Measurements from ENCODE around the gene SLC49A3.
"Not testable (repeated sequence)": the region's sequence is repeated elsewhere in the genome, so short reads cannot be mapped to it uniquely, and the experiment has no call there.

SLC49A3 gene

DNA sequence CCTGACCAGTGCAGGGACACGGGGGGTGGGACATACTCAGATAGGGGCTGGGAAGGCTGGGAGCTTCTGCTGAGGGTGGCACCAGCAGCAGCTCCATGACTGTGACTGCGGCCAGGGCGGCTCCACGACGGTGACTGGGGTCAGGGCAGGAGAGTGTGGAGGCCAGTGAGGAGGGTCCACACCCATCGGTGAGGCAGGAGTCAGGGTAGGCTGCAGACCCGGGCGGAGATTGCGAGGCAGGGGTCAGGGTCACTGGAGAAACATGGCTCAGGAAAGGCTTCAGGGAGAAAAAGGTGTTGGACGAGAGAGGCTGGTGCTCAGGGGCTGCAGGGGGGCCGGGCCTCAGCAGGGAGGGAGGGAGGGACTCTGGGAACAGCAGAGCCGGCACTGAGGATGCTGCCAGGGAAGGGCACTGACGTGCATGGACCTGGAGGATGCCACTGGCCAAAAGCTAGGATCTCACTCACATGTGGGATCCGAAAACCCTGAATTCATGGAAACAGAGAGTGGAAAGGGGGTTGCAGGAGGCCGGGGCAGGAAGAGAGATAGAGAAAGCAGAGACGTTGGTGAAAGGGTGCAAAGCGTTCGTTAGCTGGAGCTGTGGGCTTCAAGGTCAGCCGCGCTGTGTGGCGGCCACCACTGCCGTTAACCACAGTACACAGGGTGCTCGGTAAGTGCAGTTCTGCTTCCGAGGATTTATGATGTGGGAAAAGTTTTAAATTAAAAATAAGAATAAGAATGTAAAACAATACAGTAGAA, 36.9 kb downstream of the SLC49A3 start:
- TF ChIP-seq TAF1 (IDR thresholded peaks at IDR 0.05; ENCODE audit: borderline replicate concordance, low read depth, low read length) (no peak), POLR2AphosphoS5 (IDR thresholded peaks at IDR 0.05; ENCODE audit: low read depth, low read length) (no peak), POLR2A (IDR thresholded peaks at IDR 0.05; ENCODE audit: low read depth, low read length) (no peak)
- DNase-seq (ENCODE audit: insufficient read length) (no peak), FAIRE-seq (no peak)

DNA sequence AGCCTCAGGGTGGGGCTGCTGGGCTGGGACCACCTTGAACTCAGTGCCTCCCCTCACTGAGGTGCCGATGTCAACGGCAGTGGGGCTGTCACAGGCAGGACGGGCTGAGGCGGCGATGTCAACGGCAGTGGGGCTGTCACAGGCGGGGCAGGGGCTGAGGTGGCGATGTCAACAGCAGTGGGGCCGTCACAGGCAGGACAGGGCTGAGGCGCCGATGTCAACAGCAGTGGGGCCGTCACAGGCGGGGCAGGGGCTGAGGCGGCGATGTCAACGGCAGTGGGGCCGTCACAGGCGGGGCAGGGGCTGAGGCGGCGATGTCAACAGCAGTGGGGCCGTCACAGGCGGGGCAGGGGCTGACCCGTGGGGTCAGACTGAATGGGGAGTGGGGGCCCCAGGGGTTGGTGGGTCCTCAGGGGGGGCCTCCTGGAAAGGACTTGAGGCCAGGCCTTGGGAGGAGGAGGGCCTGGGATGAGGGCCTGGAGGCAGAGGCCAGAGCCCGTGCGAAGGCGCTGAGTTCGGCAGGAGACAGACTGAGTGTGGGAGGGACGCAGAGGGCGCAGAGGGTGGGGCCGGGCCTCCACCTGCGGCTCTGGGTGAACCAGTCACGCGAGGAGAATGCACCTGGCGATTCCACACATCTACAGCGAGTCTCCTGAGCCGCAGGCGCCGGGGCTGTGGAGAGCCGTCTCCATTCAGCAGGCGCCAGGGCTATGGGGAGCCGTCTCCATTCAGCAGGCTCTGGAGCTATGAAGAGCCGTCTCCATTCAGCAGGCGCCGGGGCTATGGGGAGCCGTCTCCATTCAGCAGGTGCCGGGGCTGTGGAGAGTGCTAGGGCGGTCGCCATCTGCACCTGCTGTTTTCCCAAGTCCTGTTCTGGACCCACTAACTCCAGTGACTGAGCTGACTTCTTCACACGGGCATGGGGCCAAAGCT, 37.7 kb downstream of the SLC49A3 start:
- no peak for TF ChIP-seq POLR2AphosphoS5 (IDR thresholded peaks at IDR 0.05; ENCODE audit: low read depth, low read length)
- no peak for TF ChIP-seq TAF1 (IDR thresholded peaks at IDR 0.05; ENCODE audit: borderline replicate concordance, low read depth, low read length)
- TF ChIP-seq POLR2A (IDR thresholded peaks at IDR 0.05; ENCODE audit: low read depth, low read length) = no peak
- FAIRE-seq = no peak
- no peak for DNase-seq (ENCODE audit: insufficient read length)

DNA sequence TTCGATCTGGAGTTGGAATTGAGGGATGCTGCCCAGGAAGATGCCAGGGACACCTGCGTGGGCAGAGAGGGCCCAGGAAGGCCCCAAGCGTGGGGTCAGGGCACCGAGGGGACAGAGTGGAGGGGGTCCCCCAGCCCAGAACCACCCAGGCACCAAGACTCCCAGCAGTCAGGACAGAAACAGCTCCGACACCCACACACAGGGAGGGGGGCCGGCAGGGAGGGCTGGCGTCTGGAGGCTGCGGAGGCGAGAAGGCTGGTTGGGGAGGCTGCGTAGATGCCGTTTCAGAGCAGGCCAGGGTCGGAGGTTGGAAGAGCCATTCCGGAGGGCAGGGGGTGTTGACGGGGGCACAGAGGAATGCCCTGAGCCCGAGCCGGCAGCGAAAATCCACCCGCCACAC, 38.5 kb downstream of the SLC49A3 start:
- no peak for DNase-seq (ENCODE audit: insufficient read length)
- no peak for FAIRE-seq
- no peak for TF ChIP-seq TAF1 (IDR thresholded peaks at IDR 0.05; ENCODE audit: borderline replicate concordance, low read depth, low read length)
- TF ChIP-seq POLR2AphosphoS5 (IDR thresholded peaks at IDR 0.05; ENCODE audit: low read depth, low read length) = no peak
- TF ChIP-seq POLR2A (IDR thresholded peaks at IDR 0.05; ENCODE audit: low read depth, low read length) = no peak

DNA sequence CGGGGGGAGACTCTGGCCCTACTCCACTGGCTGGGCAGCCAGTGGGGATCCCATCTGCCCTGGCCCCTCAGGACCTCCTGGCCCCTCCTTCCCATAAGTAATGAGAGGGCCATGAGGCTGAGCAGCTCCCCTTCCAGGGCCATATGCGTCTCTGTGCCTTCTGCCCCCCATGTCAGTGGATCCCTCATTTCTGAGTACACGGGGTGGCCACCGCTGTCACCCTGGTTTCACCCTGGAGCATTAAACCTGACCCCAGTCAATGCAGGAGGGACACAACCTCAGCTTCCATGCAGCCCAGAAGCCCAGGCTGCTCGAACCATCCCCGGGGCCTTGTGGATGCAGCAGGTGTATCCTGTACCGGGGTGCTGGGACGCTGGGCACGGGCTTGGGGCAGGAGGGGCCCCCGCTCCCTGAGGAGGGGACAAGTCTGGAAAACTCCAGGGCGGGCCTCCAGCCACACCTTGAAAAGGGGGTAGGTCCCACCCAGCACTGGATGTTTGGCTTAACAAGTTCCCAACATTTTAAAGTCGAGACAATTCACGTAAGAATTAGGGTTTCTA, 39.1 kb downstream of the SLC49A3 start:
- FAIRE-seq (no peak), DNase-seq (ENCODE audit: insufficient read length) (no peak)
- no peak for TF ChIP-seq TAF1 (IDR thresholded peaks at IDR 0.05; ENCODE audit: borderline replicate concordance, low read depth, low read length)
- no peak for TF ChIP-seq POLR2A (IDR thresholded peaks at IDR 0.05; ENCODE audit: low read depth, low read length)
- TF ChIP-seq POLR2AphosphoS5 (IDR thresholded peaks at IDR 0.05; ENCODE audit: low read depth, low read length) = no peak

DNA sequence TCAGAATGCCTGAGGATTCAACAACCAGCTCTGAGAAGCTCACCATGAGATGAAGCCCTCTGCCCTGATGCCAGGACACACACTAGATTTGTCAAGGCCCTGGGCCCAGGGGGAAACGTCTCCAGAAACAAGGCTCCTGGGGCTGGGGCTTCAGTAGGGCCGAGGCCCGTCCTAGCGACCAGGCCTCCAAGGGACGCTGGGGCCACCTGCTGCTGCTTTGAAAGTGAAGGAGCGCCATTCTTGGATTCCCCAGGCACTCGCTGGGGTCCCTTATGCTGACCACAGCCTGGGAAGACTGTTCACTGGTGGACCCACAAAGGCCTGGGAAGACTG, 39.7 kb downstream of the SLC49A3 start:
- DNase-seq (ENCODE audit: insufficient read length) (no peak), FAIRE-seq (no peak)
- TF ChIP-seq POLR2A (IDR thresholded peaks at IDR 0.05; ENCODE audit: low read depth, low read length) (no peak), TAF1 (IDR thresholded peaks at IDR 0.05; ENCODE audit: borderline replicate concordance, low read depth, low read length) (no peak), POLR2AphosphoS5 (IDR thresholded peaks at IDR 0.05; ENCODE audit: low read depth, low read length) (no peak)

DNA sequence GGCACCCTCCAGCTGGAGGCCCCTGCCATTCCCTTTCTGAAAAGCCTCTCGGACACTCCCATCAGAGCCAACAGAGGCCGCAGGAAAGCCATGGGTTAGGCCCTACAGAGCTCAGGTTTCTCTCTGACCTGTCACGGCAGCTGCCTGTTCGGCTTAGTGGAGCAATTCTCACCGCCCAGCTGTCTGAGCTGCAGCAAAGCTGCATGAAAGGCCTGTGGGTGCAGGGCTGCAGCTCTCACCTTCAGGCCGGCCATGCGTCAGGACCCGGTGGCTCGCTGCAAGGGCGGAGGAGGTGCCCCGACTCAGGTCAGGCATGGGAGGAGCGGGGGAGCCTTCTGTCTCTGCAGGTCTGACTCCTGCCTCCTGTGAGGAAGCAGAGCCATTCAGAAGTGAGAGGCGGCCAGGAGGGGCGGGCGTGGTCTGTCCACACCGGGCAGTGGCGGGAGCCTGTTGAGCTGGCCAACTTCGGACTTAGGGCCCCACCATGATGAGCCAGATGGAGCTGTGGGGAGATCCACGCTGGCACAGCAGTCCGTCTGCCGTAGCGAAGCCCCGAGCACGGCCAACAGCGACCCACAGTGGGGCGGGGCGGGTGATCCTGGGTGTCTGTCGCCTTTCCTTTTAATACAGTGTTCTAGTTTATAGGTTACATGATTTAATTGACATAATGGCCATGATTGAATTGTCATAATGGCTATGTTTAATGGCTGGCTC, 40.2 kb downstream of the SLC49A3 start:
- DNase-seq (ENCODE audit: insufficient read length) (no peak), FAIRE-seq (no peak)
- TF ChIP-seq POLR2A (IDR thresholded peaks at IDR 0.05; ENCODE audit: low read depth, low read length) (no peak), POLR2AphosphoS5 (IDR thresholded peaks at IDR 0.05; ENCODE audit: low read depth, low read length) (no peak), TAF1 (IDR thresholded peaks at IDR 0.05; ENCODE audit: borderline replicate concordance, low read depth, low read length) (no peak)

DNA sequence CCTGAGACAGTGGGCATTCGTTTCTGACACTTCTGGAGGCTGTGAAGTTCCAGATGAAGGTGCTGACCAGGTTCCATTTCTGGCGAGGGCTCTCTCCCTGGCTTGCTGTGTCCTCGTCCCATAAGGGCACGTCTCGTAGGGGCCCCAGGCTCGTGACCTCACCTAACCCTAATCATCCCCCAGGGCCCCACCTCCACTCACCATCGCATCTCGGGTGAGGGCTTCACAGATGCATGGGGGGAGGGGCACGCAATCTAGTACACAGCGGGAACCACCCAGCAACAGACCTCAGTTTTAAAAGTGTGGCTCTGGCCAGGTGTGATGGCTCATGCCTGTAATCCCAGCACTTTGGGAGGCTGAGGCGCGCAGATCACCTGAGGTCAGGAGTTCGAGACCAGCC, 41.5 kb downstream of the SLC49A3 start:
- FAIRE-seq (no peak), DNase-seq (ENCODE audit: insufficient read length) (no peak)
- TF ChIP-seq POLR2A (IDR thresholded peaks at IDR 0.05; ENCODE audit: low read depth, low read length) (no peak), TAF1 (IDR thresholded peaks at IDR 0.05; ENCODE audit: borderline replicate concordance, low read depth, low read length) (no peak), POLR2AphosphoS5 (IDR thresholded peaks at IDR 0.05; ENCODE audit: low read depth, low read length) (no peak)

DNA sequence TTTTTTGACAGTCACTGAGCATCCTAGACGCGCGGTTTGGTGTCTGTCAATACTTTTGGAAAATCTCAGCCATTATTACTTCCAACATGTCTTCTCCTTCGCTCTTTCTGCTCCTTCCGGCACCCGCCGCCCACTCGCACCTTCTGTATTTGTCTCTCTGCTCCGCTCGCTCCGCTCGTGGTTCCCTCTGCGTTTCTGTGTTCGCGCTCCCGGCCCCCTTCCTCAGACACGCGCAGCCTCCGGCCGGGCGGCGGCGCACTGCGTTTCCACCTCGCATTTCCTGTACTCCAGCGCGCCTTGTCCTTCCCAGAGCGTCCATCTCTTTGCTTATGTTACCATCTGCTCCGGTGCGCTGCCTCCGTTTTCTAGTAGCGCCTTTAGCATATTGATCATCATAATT, 42.5 kb downstream of the SLC49A3 start:
- no peak for FAIRE-seq
- TF ChIP-seq POLR2AphosphoS5 (IDR thresholded peaks at IDR 0.05; ENCODE audit: low read depth, low read length) (no peak), POLR2A (IDR thresholded peaks at IDR 0.05; ENCODE audit: low read depth, low read length) (no peak), TAF1 (IDR thresholded peaks at IDR 0.05; ENCODE audit: borderline replicate concordance, low read depth, low read length) (no peak)
- DNase-seq (ENCODE audit: insufficient read length) = no peak

DNA sequence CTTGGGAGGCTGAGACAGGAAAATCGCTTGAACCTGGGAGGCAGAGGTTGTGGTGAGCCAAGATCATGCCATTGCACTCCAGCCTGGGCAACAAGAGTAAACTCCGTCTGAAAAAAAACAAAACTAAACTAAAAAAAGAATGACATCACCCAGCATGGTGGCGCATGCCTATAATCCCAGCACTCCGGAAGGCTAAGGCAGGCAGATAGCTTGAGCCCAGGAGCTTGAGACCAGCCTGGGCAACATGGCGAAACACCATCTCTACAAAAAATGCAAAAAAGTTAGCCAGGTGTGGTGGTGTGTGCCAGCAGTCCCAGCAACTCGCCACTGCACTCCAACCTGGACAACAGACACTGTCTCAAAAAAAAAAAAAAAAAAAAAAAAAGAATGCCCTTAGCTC, 46.6 kb downstream of the SLC49A3 start:
- FAIRE-seq; DNase-seq (ENCODE audit: insufficient read length): not testable (repeated sequence)

DNA sequence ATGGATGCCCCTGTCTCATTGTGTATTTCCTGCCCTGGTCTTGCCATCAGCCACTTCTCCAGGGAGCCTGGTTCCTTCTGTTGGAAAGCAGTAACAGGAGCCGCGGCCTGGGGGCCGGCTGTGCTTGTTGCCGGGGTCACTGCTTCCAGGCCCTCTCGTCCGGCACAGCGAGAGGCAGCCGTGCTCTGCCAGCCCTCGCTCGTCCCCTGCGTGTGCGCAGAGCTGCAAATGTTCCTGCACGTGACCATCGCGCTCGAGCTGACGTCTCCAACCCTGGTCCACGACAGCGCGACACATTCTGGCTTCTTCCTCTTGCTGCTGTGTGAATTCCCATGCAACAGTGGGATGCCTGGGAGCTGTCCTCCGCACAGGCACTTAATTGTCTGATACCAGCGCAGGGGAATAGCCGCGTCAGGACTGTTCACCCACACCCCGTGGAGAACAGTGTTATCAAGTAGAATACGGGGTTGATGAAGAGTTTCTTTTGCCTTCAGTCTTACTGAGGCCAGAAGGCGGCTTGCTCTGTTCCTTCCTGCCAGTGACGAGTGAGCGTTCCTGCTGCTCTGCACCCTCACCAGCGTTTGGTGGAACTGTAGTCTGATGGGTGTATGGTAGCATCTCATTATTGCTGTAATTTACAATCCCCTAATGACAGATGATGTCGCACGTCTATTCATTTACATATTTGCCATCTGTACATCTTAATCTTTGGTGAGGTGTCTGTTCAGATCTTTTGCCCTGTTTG, 51.2 kb downstream of the SLC49A3 start:
- DNase-seq (ENCODE audit: insufficient read length) (no peak), FAIRE-seq (no peak)
- no peak for TF ChIP-seq POLR2AphosphoS5 (IDR thresholded peaks at IDR 0.05; ENCODE audit: low read depth, low read length)

DNA sequence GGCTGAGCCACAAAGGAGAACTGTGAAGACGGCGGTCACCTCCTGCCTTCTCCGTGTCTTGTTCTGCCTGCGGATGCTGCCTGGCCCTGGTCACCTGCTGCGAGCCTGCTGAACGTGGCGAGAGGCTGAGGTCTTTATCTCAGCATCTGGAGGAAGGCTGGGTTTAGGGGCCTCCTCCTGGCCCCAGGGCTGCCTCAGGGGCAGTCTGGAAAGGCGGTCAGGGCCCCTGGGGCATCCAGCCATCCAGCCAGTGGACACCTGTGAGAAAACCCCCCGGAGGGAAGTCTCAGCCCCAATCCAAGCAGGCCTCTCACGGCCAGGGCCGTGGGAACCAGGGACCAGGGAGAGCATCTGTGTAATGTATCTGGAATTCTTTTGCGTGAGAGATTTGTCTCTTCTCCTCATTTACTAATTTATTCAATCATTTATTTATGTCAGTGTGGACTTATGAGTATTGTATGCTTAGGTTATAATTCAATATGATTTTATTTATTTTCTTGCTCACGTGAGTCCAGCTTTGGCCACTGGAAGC, 52.3 kb downstream of the SLC49A3 start:
- TF ChIP-seq POLR2AphosphoS5 (IDR thresholded peaks at IDR 0.05; ENCODE audit: low read depth, low read length) (no peak), POLR2A (IDR thresholded peaks at IDR 0.05; ENCODE audit: low read depth, low read length) (no peak), TAF1 (IDR thresholded peaks at IDR 0.05; ENCODE audit: borderline replicate concordance, low read depth, low read length) (no peak)

More for the DNA sequence above, 52.3 kb downstream of the SLC49A3 start:
- DNase-seq (ENCODE audit: insufficient read length) (no peak), FAIRE-seq (no peak)
